Tibial nerve (tissue), 4 donors: ENCODE data around the gene FIG4.

Experiments used
- EP300 ChIP-seq, 2 donors: sonication (generic); formaldehyde crosslinking; IDR thresholded peaks; one replicate each; pipeline ENCODE4 v1.6.1; 2017; ENCODE audit warnings: antibody characterized with exemption in 2 of 2, mild to moderate bottlenecking in 1 of 2
- TF ChIP-seq, protein P1 (sequence below), 5 experiments: fragments of 200-600 bp in 3 of 5; fragments of 450-650 bp in 2 of 5; sonication (generic) in 3 of 5; IDR thresholded peaks; one replicate each; pipeline ENCODE4 v1.5.1; 2016 to 2019; ENCODE audit warnings: antibody characterized with exemption in 5 of 5, mild to moderate bottlenecking in 3 of 5, moderate library complexity in 2 of 5

DNA sequence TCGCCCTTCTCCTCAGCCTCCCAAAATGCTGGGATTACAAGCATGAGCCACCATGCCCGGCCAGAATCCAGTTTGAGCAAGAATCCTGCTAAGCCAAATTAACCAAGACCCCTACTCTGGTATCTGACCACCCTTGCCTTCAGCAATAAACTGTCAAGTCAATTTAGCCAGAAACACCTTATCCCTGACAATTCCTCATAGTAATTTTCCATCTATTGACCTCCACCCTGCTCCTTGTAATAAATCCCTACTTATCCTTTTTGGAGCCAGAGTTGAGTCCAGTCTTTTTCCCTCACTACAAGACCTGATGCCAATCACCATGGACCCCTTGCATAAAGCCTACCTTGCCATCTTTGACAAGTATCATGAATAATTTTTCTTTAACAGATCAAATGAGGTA lies 173.0 kb downstream of the FIG4 start:
- TF ChIP-seq, protein P1, sequence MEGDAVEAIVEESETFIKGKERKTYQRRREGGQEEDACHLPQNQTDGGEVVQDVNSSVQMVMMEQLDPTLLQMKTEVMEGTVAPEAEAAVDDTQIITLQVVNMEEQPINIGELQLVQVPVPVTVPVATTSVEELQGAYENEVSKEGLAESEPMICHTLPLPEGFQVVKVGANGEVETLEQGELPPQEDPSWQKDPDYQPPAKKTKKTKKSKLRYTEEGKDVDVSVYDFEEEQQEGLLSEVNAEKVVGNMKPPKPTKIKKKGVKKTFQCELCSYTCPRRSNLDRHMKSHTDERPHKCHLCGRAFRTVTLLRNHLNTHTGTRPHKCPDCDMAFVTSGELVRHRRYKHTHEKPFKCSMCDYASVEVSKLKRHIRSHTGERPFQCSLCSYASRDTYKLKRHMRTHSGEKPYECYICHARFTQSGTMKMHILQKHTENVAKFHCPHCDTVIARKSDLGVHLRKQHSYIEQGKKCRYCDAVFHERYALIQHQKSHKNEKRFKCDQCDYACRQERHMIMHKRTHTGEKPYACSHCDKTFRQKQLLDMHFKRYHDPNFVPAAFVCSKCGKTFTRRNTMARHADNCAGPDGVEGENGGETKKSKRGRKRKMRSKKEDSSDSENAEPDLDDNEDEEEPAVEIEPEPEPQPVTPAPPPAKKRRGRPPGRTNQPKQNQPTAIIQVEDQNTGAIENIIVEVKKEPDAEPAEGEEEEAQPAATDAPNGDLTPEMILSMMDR (IDR thresholded peaks at IDR 0.05), result no peak
- no peak for TF ChIP-seq EP300 (IDR thresholded peaks at IDR 0.05)
